Activated T-cell treated with anti-CD3 and anti-CD28 coated beads, Interleukin-2, amount 50 U/mL, for 48 hours (primary cell): ENCODE data around the gene CARS2.
A peak's percentile ranks its signal among the peaks of the same experiment; 100 is the strongest.
"Not testable (repeated sequence)": the region's sequence is repeated elsewhere in the genome, so short reads cannot be mapped to it uniquely, and the experiment has no call there.

Experiments used
- DNase-seq, 2 experiments: peaks; one replicate each; pipeline ENCODE4 v3.0.0-alpha.2; 2020

The CARS2 gene

GRCh38 chr13:110636053-110636475 is 69.9 kb downstream of the CARS2 start:
- no peak for DNase-seq

GRCh38 chr13:110635405-110636002 is 70.4 kb downstream of the CARS2 start:
- DNase-seq: no peak

GRCh38 chr13:110634558-110634957 is 71.4 kb downstream of the CARS2 start:
- DNase-seq: no peak

GRCh38 chr13:110633776-110634175 is 72.1 kb downstream of the CARS2 start:
- no peak for DNase-seq

GRCh38 chr13:110632255-110632654 is 73.7 kb downstream of the CARS2 start:
- DNase-seq: not testable (repeated sequence)

GRCh38 chr13:110630566-110631119 is 75.3 kb downstream of the CARS2 start:
- no peak for DNase-seq

GRCh38 chr13:110629735-110630134 is 76.2 kb downstream of the CARS2 start:
- no peak for DNase-seq

- no peak for DNase-seq
Measured at GRCh38 chr13:110628952-110629701, 76.8 kb downstream of the CARS2 start.

GRCh38 chr13:110628477-110628793 is 77.5 kb downstream of the CARS2 start:
- DNase-seq: no peak

GRCh38 chr13:110627761-110628476 is 78.0 kb downstream of the CARS2 start:
- no peak for DNase-seq

- DNase-seq: no peak
Measured at GRCh38 chr13:110627351-110627750, 78.6 kb downstream of the CARS2 start.

- no peak for DNase-seq
Measured at GRCh38 chr13:110626521-110626920, 79.4 kb downstream of the CARS2 start.

- no peak for DNase-seq
Measured at GRCh38 chr13:110625771-110626321, 80.1 kb downstream of the CARS2 start.

GRCh38 chr13:110624766-110625756 is 80.9 kb downstream of the CARS2 start:
- DNase-seq: no peak

- no peak for DNase-seq
Measured at GRCh38 chr13:110620596-110620995, 85.3 kb downstream of the CARS2 start.

GRCh38 chr13:110618780-110619179 is 87.1 kb downstream of the CARS2 start:
- no peak for DNase-seq

GRCh38 chr13:110618167-110618566 is 87.7 kb downstream of the CARS2 start:
- DNase-seq: no peak

GRCh38 chr13:110617321-110618072 is 88.4 kb downstream of the CARS2 start:
- DNase-seq: no peak

GRCh38 chr13:110616103-110617101 is 89.5 kb downstream of the CARS2 start:
- DNase-seq: peak; percentile 64 to 68
